Heart left ventricle (tissue), 16 donors: ENCODE measurements around the gene SPINK4. TPM values are rescaled to one million over a fixed set of nuclear protein-coding genes. Genes with fewer than 3 reads are reported as not detected.
A peak's percentile ranks its signal among the peaks of the same experiment; 100 is the strongest.

Experiments used
- ATAC-seq, 4 donors: fragments of 200-7000 bp; cut with Tn5 transposase; one replicate each; pipeline ENCODE4 v1.9.1; 2020 to 2022; ENCODE audit warnings: moderate library complexity in 4 of 4, mild to moderate bottlenecking in 3 of 4, moderate number of reproducible peaks in 1 of 4
- DNase-seq, 5 donors: peaks; one replicate each; pipeline ENCODE4 v3.0.0-alpha.2; 2020
- H3K27ac ChIP-seq, 12 donors: fragments of 200-600 bp; sonication (generic) in 4 of 12; one replicate each; pipeline versions ENCODE4 v1.5.0 to v1.8.0; 2016 to 2022; ENCODE audit warnings: mild to moderate bottlenecking in 2 of 12
- H3K27me3 ChIP-seq, 9 donors: fragments of 200-600 bp; sonication (generic) in 2 of 9; one replicate each; pipeline versions ENCODE4 v1.5.1 to v1.8.0; 2016 to 2022; ENCODE audit warnings: mild to moderate bottlenecking in 3 of 9
- H3K36me3 ChIP-seq, 9 donors: fragments of 200-600 bp; sonication (generic) in 2 of 9; one replicate each; pipeline versions ENCODE4 v1.5.0 to v1.8.0; 2018 to 2022; ENCODE audit warnings: mild to moderate bottlenecking in 2 of 9
- H3K4me1 ChIP-seq, 12 donors: fragments of 200-600 bp; sonication (generic) in 4 of 12; one replicate each; pipeline versions ENCODE4 v1.5.0 to v1.8.0; 2016 to 2022; ENCODE audit warnings: mild to moderate bottlenecking in 3 of 12
- H3K4me3 ChIP-seq, 12 donors: fragments of 200-600 bp; sonication (generic) in 4 of 12; one replicate each; pipeline versions ENCODE4 v1.5.0 to v1.8.0; 2017 to 2022; ENCODE audit warnings: mild to moderate bottlenecking in 9 of 12, moderate library complexity in 4 of 12
- H3K9me3 ChIP-seq, 12 donors: fragments of 200-600 bp; sonication (generic) in 4 of 12; one replicate each; pipeline versions ENCODE4 v1.5.0 to v1.8.0; 2016 to 2022; ENCODE audit warnings: mild to moderate bottlenecking in 1 of 12
- CTCF ChIP-seq, 12 donors: fragments of 200-600 bp; sonication (generic) in 4 of 12; IDR thresholded peaks; one replicate each; pipeline versions ENCODE4 v1.5.0 to v1.8.0; 2018 to 2022; ENCODE audit warnings: antibody characterized with exemption in 12 of 12, mild to moderate bottlenecking in 5 of 12
- POLR2A ChIP-seq, 2 donors: fragments of 450-650 bp; IDR thresholded peaks; one replicate each; pipeline ENCODE4 v1.6.1; 2017; ENCODE audit warnings: antibody characterized with exemption in 2 of 2, mild to moderate bottlenecking in 2 of 2, moderate library complexity in 2 of 2
- WGBS, 4 donors: extraction: QIAGEN DNeasy Blood & Tissue Kit in 2 of 4; methylation state at CpG; one replicate each; pipeline versions ENCODE4 v1.1.5 to v1.1.7; 2013 to 2018; 5-methylcytosine and 5-hydroxymethylcytosine counted together
- intact Hi-C, 10 donors: fragments of 100-400 bp; cut with DNase I; formaldehyde crosslinking; loops; one replicate each; pipeline versions ENCODE4 v1.11.1 to v1.14.2; 2022
- polyA plus RNA-seq, 2 donors: library from polyadenylated mRNA; stranded (reverse); fragments of 200-250 nt; gene quantifications; one replicate each; pipeline ENCODE4 v1.2.3, GENCODE V29; 2013
- total RNA-seq, 9 donors: library from RNA; depleted of rRNA in 2 of 9; stranded (reverse); fragments of >200 nt in 2 of 9; fragmentation: NEBNext Ultra II Directional in 3 of 9; extraction: Animal tissue kit (Norgen Biotek cat#: 25700) in 3 of 9; gene quantifications; one replicate each; pipeline versions ENCODE4 v1.1.0 to v1.2.4, GENCODE V29; 2016 to 2023
- donor health status: ischemic (EF 13 %, LVEDD 7.1; RV severe dilation, severe dysfunction).
- donor health status: healthy with polysubstance abuse.
- donor health status: DM: no; HTN: yes; CAD: no.
- donor health status: DM: no; HTN: no; CAD: no.
- donor health status: ischemic (EF 25% LVEDD 6.9; RV normal size, moderate dysfunction).
- donor health status: ischemic (EF 25% LVEDD 5.7; RV mildly dilated, moderate dysfunction).
- donor health status: healthy.
- donor health status: DM: yes; HTN: yes; CAD: no.
- donor health status: ischemic (EF 35%, LVEDD 5.7; RV mildly dilated, moderate dysfunction).
- donor health status: nonischemic (EF 11% LVEDD 7.7; RV severe dilation, severe dysfunction).
- donor health status: DM: yes; HTN: yes; CAD: no.
- donor health status: PGD.
- donor health status: ischemic (EF 29% LVEDD 5.4; RV normal size, mild dysfunction).
- donor health status: nonischemic (EF 23%, LVEDD 6.1; RV moderate dilation, normal function).

The SPINK4 gene
- total and polyA plus RNA-seq, 11 donors: not detected

- H3K4me1 ChIP-seq: peaks cover 0 to 19% (median 10%) of the 10 kb centered on the region in 12 donors
- ATAC-seq (peak; percentile 82 to 86 (median 82)), DNase-seq (peak in 4 of 5 donors; percentile 30 to 53 (median 40))
- peak overlapping the region; percentile 4 to 73 (median 52) for H3K27ac ChIP-seq
- intact Hi-C loops: no loop called here
- H3K36me3 ChIP-seq: no peaks in the 10 kb centered on the region
- no peak overlapping the region for H3K4me3 ChIP-seq
- H3K9me3 ChIP-seq: no peaks in the 10 kb centered on the region
- TF ChIP-seq POLR2A (IDR thresholded peaks at IDR 0.05) (no peak), CTCF (IDR thresholded peaks at IDR 0.05) (peak in 1 of 12 donors; percentile 6)
- WGBS, 4 donors: 65 to 74% (median 67%) methylated on average over 6 of the region's 6 CpGs
- no peaks in the 10 kb centered on the region for H3K27me3 ChIP-seq
Measured at GRCh38 chr9:33197279-33198152, 42.5 kb upstream of the SPINK4 start.

- Histone ChIP-seq H3K27ac (peak overlapping the region; percentile 4 to 73 (median 54)), H3K36me3 (no peaks in the 10 kb centered on the region), H3K4me1 (peaks cover 0 to 21% (median 11%) of the 10 kb centered on the region in 12 donors), H3K4me3 (no peak overlapping the region), H3K9me3 (no peaks in the 10 kb centered on the region), H3K27me3 (no peaks in the 10 kb centered on the region)
- TF ChIP-seq POLR2A (IDR thresholded peaks at IDR 0.05): no peak
- intact Hi-C loops: no loop called here
- DNase-seq (peak; percentile 34 to 70 (median 59)), ATAC-seq (peak; percentile 56 to 84 (median 76))
- 61 to 80% (median 64%) methylated on average over 6 of the region's 6 CpGs for WGBS, 4 donors
Measured at GRCh38 chr9:33198165-33198564, 41.8 kb upstream of the SPINK4 start.

GRCh38 chr9:33202018-33202417, 37.9 kb upstream of the SPINK4 start:
- Histone ChIP-seq H3K27me3 (no peaks in the 10 kb centered on the region), H3K9me3 (no peaks in the 10 kb centered on the region), H3K36me3 (no peaks in the 10 kb centered on the region), H3K4me1 (peaks cover 0 to 18% (median 10%) of the 10 kb centered on the region in 12 donors), H3K4me3 (no peak overlapping the region), H3K27ac (peak overlapping the region in 8 of 12 donors; percentile 15 to 66 (median 37))
- TF ChIP-seq CTCF (IDR thresholded peaks at IDR 0.05) (no peak), POLR2A (IDR thresholded peaks at IDR 0.05) (no peak)
- 88 to 95% (median 91%) methylated on average over 1 of the region's 1 CpG for WGBS, 4 donors
- DNase-seq: no peak
- intact Hi-C loops: no loop called here
- ATAC-seq: peak in 1 of 4 donors; percentile 4

GRCh38 chr9:33202552-33203201, 37.3 kb upstream of the SPINK4 start:
- intact Hi-C loops: no loop called here
- H3K36me3 ChIP-seq: no peaks in the 10 kb centered on the region
- DNase-seq (peak; percentile 67 to 82 (median 77)), ATAC-seq (peak; percentile 68 to 89 (median 86))
- no peaks in the 10 kb centered on the region for H3K9me3 ChIP-seq
- H3K27ac ChIP-seq: peak overlapping the region in 10 of 12 donors; percentile 22 to 66 (median 48)
- TF ChIP-seq CTCF (IDR thresholded peaks at IDR 0.05) (no peak), POLR2A (IDR thresholded peaks at IDR 0.05) (no peak)
- H3K27me3 ChIP-seq: no peaks in the 10 kb centered on the region
- H3K4me1 ChIP-seq: peaks cover 0 to 18% (median 4%) of the 10 kb centered on the region in 12 donors
- no peak overlapping the region for H3K4me3 ChIP-seq
- 43 to 51% (median 46%) methylated on average over 7 to 11 of the region's 11 CpGs for WGBS, 4 donors
